GM23248 (cell line): ENCODE measurements around the gene STK32B.

Experiments
- EZH2 ChIP-seq: fragments of 200-600 bp; sonication (generic); IDR thresholded peaks from 2 replicates; pipeline ENCODE4 v1.6.1; 2018; ENCODE audit warnings: antibody characterized with exemption, mild to moderate bottlenecking; ENCODE audit not compliant: insufficient read depth, poor library complexity, severe bottlenecking
- EZH2phosphoT487 ChIP-seq: fragments of 200-600 bp; sonication (generic); IDR thresholded peaks from 2 replicates; pipeline ENCODE4 v1.6.1; 2018; ENCODE audit warnings: antibody characterized with exemption, moderate library complexity, mild to moderate bottlenecking, low read depth; ENCODE audit not compliant: insufficient read depth

GRCh38 chr4:5118994-5119835 lies 67.9 kb downstream of the STK32B start:
- TF ChIP-seq EZH2 (no peak), EZH2phosphoT487 (no peak)
